22Rv1 (cell line): ENCODE data around the gene MAST4.

ENCODE experiments used
- H3K27ac ChIP-seq: fragments of 450-650 bp; 2 replicates; pipeline ENCODE4 v1.5.1; 2017
- ZFX ChIP-seq: fragments of 450-650 bp; IDR thresholded peaks from 2 replicates; pipeline ENCODE4 v1.6.1; 2017; ENCODE audit warnings: antibody characterized with exemption, borderline replicate concordance
- TF ChIP-seq, protein P1 (sequence below): fragments of 450-650 bp; IDR thresholded peaks from 2 replicates; pipeline ENCODE4 v1.5.1; 2017; ENCODE audit warnings: mild to moderate bottlenecking

The MAST4 gene

DNA sequence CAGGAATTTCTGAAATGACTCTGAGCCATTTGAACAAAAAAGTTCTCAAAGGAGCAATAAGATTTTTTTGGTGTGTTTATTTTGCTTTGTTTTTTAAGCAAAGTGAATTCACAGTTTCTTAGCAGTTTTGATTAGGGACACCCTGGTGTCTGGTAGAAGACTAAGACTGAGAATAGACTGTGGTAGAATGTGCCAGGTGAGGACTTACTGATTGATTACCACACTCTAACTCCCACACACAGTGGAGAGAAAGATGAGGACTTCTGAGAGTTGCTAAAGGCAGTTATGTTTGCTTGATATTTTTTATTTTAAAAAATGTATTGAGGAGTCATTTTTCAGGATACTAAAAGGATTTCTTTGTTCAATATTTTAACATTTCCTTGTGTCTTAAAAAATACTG lies 425.3 kb downstream of the MAST4 start:
- H3K27ac ChIP-seq, result no peak overlapping the region
- TF ChIP-seq, protein P1, sequence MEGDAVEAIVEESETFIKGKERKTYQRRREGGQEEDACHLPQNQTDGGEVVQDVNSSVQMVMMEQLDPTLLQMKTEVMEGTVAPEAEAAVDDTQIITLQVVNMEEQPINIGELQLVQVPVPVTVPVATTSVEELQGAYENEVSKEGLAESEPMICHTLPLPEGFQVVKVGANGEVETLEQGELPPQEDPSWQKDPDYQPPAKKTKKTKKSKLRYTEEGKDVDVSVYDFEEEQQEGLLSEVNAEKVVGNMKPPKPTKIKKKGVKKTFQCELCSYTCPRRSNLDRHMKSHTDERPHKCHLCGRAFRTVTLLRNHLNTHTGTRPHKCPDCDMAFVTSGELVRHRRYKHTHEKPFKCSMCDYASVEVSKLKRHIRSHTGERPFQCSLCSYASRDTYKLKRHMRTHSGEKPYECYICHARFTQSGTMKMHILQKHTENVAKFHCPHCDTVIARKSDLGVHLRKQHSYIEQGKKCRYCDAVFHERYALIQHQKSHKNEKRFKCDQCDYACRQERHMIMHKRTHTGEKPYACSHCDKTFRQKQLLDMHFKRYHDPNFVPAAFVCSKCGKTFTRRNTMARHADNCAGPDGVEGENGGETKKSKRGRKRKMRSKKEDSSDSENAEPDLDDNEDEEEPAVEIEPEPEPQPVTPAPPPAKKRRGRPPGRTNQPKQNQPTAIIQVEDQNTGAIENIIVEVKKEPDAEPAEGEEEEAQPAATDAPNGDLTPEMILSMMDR, result no peak
- TF ChIP-seq ZFX, result no peak

DNA sequence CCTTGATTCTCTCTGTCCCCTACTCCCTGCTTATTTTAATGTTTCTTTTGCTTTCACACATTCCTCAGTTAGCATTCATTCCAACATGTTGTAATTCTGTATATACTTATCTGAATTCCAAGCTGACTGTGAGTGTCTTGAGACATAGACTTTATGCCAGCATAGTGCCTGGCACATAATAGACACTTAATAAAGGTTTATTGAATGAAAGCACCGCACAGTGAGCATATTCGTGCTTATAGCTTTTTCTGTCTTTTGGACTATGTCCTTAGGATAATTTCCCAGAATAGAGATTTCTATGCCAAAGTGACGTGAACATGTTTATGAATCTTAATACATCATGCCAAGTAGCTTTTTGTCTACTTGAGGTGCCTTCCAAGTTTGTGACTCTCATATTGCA lies 425.8 kb downstream of the MAST4 start:
- H3K27ac ChIP-seq, result no peak overlapping the region
- TF ChIP-seq, protein P1, result no peak
- TF ChIP-seq ZFX, result no peak

DNA sequence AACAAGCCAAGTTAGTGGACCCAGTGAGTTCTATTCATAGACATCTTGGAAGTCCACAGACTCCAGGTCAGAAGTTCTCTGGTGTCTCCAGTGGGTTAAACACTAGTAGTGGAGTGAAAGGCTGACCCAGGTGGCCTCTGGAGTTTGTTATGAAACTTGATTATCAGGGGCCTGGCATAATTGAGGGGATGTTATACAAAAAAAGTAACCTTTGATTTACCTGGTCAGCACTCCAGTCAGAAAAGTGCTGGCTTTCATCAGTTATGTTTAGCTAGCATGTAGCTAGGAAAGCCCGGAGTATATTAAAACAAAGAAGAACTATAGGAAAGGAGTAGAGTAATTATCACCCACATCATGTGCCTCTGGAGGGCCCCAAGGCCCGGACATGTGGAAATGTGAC lies 429.3 kb downstream of the MAST4 start:
- H3K27ac ChIP-seq, result no peak overlapping the region
- no peak for TF ChIP-seq ZFX
- TF ChIP-seq, protein P1, result no peak

DNA sequence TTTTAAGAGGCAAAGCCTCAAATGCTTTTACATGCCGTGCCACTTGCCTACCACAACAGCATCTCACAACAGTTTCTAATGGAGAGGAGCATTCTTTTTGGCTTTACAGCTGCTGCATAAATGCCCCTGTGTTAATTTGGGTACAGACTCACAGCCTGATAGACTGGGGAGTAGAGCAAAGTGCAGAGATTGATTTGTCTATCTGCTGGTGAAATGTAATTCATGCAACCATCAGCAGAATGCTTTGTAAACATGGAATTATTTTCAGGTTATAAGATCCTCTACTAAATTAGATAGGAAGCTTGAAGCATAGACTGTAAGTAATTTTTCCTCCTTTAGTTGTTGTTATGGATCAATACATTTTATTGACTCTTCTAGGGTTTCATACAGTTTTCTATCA lies 430.1 kb downstream of the MAST4 start:
- TF ChIP-seq, protein P1, result no peak
- no peak for TF ChIP-seq ZFX
- H3K27ac ChIP-seq, result no peak overlapping the region

DNA sequence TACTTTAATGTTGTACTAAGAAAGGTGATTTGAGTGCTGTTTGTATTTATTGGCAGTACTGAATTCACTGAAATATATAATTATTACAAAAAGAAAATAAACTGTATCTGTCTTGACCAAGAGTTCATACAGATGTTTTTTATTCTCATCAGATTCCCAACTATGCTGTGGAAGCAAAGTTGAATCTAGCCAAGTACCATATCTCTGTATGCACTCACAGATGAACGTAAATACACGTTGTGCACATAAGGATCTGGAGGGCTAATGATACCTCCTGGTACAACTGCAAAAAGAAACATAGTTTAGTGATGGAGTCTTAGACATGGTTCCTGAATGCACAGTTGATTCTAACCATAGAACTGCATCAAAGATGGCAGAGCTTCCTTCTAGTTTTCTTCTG lies 431.0 kb downstream of the MAST4 start:
- TF ChIP-seq ZFX, result no peak
- TF ChIP-seq, protein P1, result no peak
- no peak overlapping the region for H3K27ac ChIP-seq

DNA sequence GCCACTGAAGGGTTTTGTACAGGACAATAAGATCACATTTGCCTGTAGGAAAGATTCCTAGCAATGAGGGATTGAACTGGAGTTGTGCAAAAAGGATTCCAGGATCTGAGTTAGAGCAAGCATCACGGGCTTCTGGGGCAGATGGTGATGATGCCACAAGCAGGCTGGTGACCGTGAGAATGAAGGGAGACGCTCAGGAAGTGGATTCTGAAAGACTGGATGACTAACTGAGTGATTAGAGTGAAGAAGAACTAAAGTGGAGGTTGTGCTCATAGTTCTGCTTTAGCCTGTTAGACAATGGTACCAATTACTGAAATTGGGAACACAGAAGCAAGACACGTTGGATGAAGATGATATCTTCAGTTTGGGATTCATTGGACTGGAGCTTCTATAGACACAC lies 432.2 kb downstream of the MAST4 start:
- TF ChIP-seq, protein P1, result no peak
- no peak for TF ChIP-seq ZFX
- H3K27ac ChIP-seq, result no peak overlapping the region

DNA sequence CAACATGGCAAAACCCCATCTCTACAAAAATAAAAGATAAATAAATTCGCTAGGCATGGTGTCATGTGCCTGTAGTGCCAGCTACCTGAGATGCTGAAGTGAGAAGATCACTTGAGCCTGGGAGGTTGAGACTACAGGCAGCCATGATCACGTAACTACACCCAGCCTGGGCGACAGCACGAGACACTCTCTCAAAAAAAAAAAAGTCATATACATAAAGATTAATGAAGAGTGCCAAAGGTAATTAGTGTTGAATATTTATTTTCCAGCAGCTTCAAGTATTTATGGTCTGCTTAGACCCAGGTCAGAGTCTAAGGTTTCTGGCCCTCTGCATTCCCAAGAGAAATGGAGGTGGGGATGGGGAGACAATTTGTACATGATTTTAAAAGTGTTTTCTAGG lies 432.7 kb downstream of the MAST4 start:
- TF ChIP-seq, protein P1, result no peak
- TF ChIP-seq ZFX, result no peak

More for the DNA sequence above, 432.7 kb downstream of the MAST4 start:
- no peak overlapping the region for H3K27ac ChIP-seq
